ENCODE results near the gene THEM4.

DNA sequence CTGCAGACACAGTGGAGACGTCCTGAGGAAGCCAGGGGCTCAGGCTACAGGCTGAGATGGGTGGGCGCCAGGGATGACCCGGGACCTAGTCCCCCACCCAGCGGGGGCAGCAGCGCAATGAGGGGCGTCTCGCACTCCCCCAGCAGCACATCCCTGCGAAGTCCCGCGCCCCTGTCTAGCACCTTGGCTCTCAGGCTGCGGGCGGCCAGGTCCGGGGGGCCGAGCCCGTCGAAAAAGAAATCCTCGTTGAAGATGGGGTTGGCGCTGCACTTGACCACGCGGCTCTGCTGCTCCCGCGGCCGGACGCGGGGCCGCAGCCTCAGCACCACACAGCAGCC lies 71.5 kb downstream of the THEM4 start:
- no peak for TF ChIP-seq CTCF (IDR thresholded peaks at IDR 0.05)
- TF ChIP-seq EZH2 (IDR thresholded peaks at IDR 0.05; ENCODE audit: borderline replicate concordance, insufficient read depth, low read depth, low read length, poor library complexity, severe bottlenecking), result no peak

Data from B cell (primary cell).